Regular cardiac myocyte (primary cell): Measurements from ENCODE around the gene NUTM2G. TPM values are rescaled to one million over a fixed set of nuclear protein-coding genes. Genes with fewer than 3 reads are reported as not detected.

Experiments
- total RNA-seq: library from RNA; depleted of rRNA; stranded (reverse); fragments of >200 nt; gene quantifications from 2 replicates; pipeline ENCODE4 v1.2.3, GENCODE V29; 2014

The NUTM2G gene
- not detected in 2 replicates for total RNA-seq

GRCh38 chr9:96928543-96928942, at the start of gene NUTM2G:
TSS of gene NUTM2G (plus strand) at chr9:96928843. CDS start at chr9:96929025, 182 bp downstream.

Other genes starting within 250 kb of the NUTM2G start
- 9.6 and 16.6 TPM in 2 replicates for gene ZNF510, start 150.8 kb upstream of the NUTM2G start, total RNA-seq
- gene ZNF782, start 74.3 kb upstream of the NUTM2G start, total RNA-seq = 2.9 and 3.4 TPM in 2 replicates
- under 0.01 and 0.38 TPM in 2 replicates for gene CTSV, start 110.3 kb downstream of the NUTM2G start, total RNA-seq